ENCODE measurements around the gene SPDYE5.
"Not testable (repeated sequence)": the region's sequence is repeated elsewhere in the genome, so short reads cannot be mapped to it uniquely, and the experiment has no call there.

- not testable (repeated sequence) for TF ChIP-seq CTCF, POLR2A (IDR thresholded peaks at IDR 0.05)
Observed at GRCh38 chr7:75480313-75480712, 11.8 kb upstream of the SPDYE5 start.

Data from transverse colon (tissue), 3 donors.